WTC11 (cell line): ENCODE data around the gene PPP1R16B.
A peak's percentile ranks its signal among the peaks of the same experiment; 100 is the strongest.

ENCODE experiments used
- AFF4 ChIP-seq: sonication (generic); formaldehyde crosslinking; IDR thresholded peaks from 2 replicates; pipeline ENCODE4 v1.8.1; 2023; ENCODE audit warnings: mild to moderate bottlenecking, missing genetic modification reagents, borderline replicate concordance
- CBFB ChIP-seq: sonication (generic); formaldehyde crosslinking; IDR thresholded peaks from 2 replicates; pipeline ENCODE4 v1.8.1; 2022; ENCODE audit warnings: mild to moderate bottlenecking, low read depth, missing genetic modification reagents
- CTCF ChIP-seq: fragments of 200-600 bp; IDR thresholded peaks from 2 replicates; pipeline ENCODE4 v1.8.0; 2022; ENCODE audit warnings: antibody characterized with exemption
- JUN ChIP-seq: sonication (generic); formaldehyde crosslinking; IDR thresholded peaks from 2 replicates; pipeline ENCODE4 v1.8.0; 2023; ENCODE audit warnings: mild to moderate bottlenecking, missing genetic modification reagents
- KAT7 ChIP-seq: sonication (generic); formaldehyde crosslinking; IDR thresholded peaks from 2 replicates; pipeline ENCODE4 v1.8.1; 2023; ENCODE audit warnings: missing genetic modification reagents, mild to moderate bottlenecking, borderline replicate concordance
- NR1H2 ChIP-seq: sonication (generic); formaldehyde crosslinking; IDR thresholded peaks from 2 replicates; pipeline ENCODE4 v1.9.0; 2021; ENCODE audit warnings: mild to moderate bottlenecking, moderate library complexity, missing genetic modification reagents
- NR2C2 ChIP-seq: sonication (generic); formaldehyde crosslinking; IDR thresholded peaks from 2 replicates; pipeline ENCODE4 v1.8.0; 2022; ENCODE audit warnings: mild to moderate bottlenecking, missing genetic modification reagents
- ZNF317 ChIP-seq: sonication (generic); formaldehyde crosslinking; IDR thresholded peaks from 2 replicates; pipeline ENCODE4 v1.8.1; 2023; ENCODE audit warnings: low read depth, mild to moderate bottlenecking, moderate library complexity, missing genetic modification reagents, borderline replicate concordance
- ZNF512 ChIP-seq: sonication (generic); formaldehyde crosslinking; IDR thresholded peaks from 2 replicates; pipeline ENCODE4 v1.8.1; 2022; ENCODE audit warnings: missing genetic modification reagents, borderline replicate concordance
- TF ChIP-seq, protein P1 (sequence below): sonication (generic); formaldehyde crosslinking; conservative IDR thresholded peaks from 2 replicates; pipeline ENCODE4 v1.8.1; 2022; ENCODE audit warnings: mild to moderate bottlenecking, missing genetic modification reagents
- TF ChIP-seq, protein P2 (sequence below): sonication (generic); formaldehyde crosslinking; IDR thresholded peaks from 2 replicates; pipeline ENCODE4 v1.8.0; 2022; ENCODE audit warnings: mild to moderate bottlenecking, missing genetic modification reagents

- TF ChIP-seq CBFB (CRISPR knock-in tag) (no peak), CTCF (no peak), ZNF512 (CRISPR knock-in tag) (no peak), NR2C2 (CRISPR knock-in tag) (no peak), KAT7 (CRISPR knock-in tag) (no peak), NR1H2 (CRISPR knock-in tag) (no peak), JUN (CRISPR knock-in tag) (no peak), AFF4 (CRISPR knock-in tag) (no peak), ZNF317 (no peak)
- TF ChIP-seq, protein P1, sequence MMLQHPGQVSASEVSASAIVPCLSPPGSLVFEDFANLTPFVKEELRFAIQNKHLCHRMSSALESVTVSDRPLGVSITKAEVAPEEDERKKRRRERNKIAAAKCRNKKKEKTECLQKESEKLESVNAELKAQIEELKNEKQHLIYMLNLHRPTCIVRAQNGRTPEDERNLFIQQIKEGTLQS (CRISPR knock-in tag) = no peak
- TF ChIP-seq, protein P2, sequence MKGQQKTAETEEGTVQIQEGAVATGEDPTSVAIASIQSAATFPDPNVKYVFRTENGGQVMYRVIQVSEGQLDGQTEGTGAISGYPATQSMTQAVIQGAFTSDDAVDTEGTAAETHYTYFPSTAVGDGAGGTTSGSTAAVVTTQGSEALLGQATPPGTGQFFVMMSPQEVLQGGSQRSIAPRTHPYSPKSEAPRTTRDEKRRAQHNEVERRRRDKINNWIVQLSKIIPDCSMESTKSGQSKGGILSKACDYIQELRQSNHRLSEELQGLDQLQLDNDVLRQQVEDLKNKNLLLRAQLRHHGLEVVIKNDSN (CRISPR knock-in tag) = peak; percentile 56; the same call in 1 of the 2 replicates
Observed at GRCh38 chr20:38853759-38854158, 48.3 kb downstream of the PPP1R16B start.
